T follicular helper cell (primary cell): ENCODE data around the gene TMEM114.

Source experiments
- DNase-seq: peaks from one replicate; pipeline ENCODE4 v3.0.0-alpha.2; 2020; ENCODE audit warnings: low read depth

TMEM114 gene

DNA sequence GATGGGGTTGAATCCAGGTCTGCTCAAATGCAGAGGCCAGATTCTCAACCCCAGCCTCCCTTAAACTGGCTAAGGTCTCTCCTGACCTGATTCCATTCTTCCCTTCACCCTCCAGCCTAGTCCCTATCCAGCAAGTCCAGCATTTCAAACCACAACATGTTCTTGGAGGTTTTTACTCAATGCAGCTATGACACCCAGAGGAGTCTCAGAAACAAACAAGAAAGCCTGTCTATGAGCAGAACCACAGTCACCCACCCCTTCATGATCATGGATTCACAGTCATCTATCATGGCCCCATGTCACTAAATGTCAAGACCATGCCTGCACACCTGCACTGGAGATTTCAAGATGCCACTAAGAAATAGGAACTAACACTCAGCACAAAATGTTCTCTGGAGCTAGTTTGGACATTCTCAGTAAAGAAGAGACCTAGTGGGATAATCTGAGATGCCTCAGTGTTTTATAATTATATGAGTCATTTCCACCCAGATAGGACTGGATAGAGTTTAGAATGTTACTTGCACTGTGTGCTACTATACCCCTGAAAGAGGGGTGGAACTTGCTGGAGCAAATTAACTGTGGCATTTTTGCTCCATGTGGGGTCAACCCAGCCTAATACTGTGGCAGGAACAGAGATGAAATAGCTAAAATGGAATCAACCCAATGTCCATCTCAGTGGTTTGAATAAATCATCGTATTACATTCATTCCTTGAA is 21.7 kb upstream of the TMEM114 start:
- DNase-seq, result no peak

DNA sequence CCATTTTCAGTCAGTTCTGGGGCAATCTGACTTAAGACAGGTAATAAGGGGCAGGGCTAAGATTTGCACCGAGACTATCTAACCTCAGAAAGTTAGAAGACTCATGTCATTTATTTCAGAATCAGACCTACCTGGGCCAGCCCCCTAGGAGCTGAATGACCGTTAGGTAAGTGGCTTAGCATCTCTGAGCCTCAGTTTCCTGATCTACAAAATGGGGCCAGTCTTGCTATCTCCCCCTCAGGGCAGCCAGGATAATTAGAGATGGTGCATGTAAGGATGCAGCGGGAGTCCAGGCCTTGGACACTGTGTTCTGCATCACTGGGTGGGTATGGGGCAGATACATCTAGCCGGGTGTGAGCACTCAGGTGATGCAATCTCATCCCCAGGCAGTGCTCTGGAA is 20.8 kb upstream of the TMEM114 start:
- no peak for DNase-seq

DNA sequence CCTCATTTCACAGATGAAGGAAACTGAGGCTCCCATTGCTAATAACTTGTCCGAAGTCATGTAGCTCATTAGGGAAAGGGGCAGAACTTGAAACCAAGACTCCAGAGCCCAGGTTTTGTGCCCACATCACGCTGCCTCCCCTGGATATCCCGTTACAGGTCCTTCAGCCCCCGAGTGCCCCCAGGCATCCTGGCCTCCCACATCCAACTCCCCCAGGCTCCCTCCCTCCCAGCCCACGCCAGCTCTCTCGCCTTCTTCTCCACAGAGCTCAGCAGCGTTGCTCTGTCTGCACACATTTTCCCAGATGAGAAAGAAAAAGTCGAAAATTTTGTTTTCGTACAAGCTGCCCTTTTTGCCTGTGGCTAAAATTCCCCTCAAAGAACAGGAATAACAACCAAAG is 16.9 kb upstream of the TMEM114 start:
- DNase-seq, result no peak

GRCh38 chr16:8605554-8605953 is 15.2 kb upstream of the TMEM114 start:
- DNase-seq, result no peak

DNA sequence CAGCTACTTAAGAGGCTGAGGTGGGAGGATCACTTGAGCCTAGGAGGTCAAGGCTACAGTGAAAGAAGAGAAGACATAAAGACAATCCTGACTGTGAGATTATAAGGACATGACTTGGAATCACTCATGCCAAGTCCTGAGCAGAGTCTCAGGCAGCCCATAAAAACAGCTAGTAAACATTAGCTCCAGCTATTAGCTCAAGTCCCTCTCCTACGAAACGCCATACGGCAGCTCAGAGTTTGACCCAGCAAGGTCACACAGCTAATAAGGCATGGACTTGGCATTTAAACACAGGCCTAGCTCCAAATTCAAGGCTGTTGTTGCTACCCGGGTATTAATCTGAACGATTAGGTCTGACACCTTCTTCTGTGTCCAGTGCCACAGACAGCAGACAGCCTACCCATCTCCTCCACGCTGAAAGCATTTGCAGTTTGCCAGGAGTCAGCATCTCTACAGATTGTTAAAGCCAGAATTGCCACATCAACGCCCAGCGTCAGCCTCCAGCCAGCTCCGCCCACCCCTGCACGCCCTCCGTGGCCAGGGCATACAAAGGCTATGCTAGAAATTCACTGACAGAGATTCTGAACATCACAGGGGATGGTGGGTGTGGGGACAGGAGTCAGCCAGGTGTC is 9.9 kb upstream of the TMEM114 start:
- no peak for DNase-seq

- DNase-seq, result no peak
These were observed 6.3 kb upstream of the TMEM114 start for GRCh38 chr16:8596581-8596980.

DNA sequence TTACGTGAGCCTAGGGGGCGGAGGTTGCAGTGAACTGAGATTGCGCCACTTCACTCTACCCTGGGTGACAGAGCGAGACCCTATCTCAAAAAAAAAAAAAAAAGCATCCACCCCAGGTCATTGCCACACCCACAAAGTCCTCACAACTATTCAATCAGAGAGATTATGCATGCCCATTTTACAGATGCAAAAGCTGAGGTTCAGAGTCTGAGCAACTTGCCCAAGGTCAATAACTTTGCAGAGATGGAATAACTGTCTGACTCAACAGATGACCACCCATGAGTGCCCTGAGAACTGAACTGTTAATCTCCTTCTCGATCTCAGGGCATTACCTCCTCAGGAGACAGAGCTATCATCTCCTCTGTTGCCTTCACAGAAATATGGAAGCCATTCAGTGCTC is 5.5 kb upstream of the TMEM114 start:
- DNase-seq, result no peak

GRCh38 chr16:8594149-8594666 is 3.9 kb upstream of the TMEM114 start:
- DNase-seq, result no peak

GRCh38 chr16:8591451-8591850 is 1.1 kb upstream of the TMEM114 start:
- no peak for DNase-seq

GRCh38 chr16:8590811-8591210 is 500 bp upstream of the TMEM114 start:
- no peak for DNase-seq

DNA sequence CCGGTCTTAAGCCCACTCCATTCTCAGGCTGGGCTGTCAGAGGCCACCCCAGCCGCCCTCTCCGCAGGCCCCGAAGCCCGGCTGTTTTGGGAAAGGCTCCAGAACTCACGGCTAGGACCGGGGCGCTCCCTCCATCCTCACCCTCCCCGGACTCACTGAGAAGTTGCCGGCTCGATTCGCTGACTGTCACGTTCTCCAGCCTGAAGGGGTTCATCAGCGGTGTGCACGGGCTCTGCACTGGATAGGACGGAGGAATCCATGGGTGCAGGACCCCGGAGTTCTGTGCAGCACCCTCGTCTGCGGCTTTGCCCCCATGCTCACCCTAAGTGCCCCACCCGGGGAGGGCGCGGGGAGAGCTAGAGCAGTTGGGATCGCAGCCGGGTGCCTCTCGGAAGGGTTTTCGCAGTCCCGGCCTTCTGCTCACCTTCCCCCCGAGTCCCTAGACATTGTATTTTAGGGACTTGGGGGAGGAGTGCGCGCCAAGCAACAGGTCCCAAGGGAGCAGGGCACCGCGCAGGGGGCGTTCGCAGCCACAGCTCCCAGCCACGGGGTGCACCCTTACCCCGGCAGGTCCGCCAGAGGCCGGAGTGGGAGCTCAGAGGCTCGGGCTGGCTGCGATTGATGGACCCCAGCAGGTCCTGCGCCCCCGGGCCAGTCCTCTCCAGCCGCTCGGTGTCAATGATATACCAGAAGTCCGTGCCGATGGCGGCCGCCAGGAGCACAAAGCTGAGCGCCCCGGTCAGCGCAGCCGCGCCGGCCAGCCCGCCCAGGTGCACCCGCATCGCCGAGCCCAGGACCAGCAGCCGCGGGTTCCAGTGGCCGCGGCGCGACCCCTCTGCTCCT is 1.0 kb downstream of the TMEM114 start:
- DNase-seq, result no peak

DNA sequence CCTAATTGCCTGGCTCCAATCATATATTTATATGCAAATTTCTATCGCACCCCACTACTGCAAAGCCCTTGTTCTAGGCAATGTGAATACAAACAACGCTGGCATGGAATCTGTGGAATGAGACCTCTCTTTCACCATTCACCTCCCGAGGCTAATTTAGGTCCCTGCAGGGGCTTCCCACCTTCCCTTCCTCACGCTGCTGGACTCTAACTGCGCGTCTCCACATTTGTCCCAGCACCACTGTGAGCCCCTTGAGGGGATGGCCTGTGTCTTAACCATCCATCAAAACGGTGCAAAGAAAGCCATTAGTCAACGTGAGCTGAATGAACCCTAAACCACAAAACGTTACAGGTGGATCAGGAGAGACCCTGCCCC is 1.6 kb downstream of the TMEM114 start:
- DNase-seq, result no peak

DNA sequence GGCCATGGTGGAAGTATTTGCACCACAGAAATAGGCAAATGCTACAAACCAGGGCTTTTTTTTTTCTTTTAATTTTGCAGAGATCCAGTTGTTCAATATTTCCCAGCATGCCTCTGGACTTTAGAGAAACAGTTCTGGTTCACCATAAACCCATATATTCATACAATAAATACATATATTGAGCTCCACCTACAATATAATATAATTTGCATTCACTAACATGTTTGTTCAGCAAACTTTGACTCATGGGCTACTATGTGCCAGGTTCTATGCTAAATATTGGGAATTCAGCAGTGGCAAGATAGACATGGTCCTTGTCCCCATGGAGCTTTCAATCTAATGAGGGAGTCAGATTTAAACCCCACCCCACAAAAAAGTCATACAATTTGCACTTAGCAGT is 3.2 kb downstream of the TMEM114 start:
- DNase-seq, result no peak

GRCh38 chr16:8585857-8586256 is 4.5 kb downstream of the TMEM114 start:
- no peak for DNase-seq

- DNase-seq, result no peak
These were observed 5.3 kb downstream of the TMEM114 start for GRCh38 chr16:8585041-8585440.

DNA sequence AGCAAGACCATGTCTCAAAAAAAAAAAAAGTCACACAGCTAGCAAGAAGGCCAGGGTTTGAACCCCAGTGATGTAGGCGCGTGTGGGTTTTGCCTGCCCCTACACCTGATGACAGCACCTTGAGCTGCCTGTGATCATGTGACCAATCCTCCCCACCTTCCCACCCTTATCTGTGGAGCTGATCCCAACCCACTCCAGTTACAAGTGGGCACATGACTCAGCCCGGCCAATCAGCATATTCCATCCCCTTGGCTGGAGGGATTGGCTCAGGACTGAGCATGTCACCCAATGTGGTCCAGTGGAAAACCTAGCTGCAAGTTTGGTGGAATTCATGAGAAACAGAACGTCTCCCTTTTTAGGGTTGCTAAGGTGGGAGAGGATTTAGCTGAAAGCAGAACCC is 6.6 kb downstream of the TMEM114 start:
- DNase-seq, result no peak

DNA sequence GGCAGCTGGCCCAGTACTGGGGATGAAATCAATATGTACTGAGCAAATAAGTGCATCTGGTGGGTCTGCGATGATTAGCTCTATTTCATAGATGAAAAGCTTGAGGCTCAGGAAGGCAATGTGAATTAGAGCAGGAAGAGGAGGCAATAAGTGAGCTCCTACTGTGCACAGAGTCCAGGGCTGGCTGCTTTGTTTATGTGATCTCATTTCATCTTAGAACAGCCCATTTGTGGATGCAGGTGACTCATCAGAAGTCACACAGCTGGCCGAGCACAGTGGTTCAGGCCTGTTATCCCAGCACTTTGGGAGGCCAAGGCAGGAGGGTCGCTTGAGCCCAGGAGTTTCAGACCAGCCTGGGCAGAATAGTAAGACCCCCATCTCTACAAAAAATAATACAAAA is 7.1 kb downstream of the TMEM114 start:
- DNase-seq, result no peak

DNA sequence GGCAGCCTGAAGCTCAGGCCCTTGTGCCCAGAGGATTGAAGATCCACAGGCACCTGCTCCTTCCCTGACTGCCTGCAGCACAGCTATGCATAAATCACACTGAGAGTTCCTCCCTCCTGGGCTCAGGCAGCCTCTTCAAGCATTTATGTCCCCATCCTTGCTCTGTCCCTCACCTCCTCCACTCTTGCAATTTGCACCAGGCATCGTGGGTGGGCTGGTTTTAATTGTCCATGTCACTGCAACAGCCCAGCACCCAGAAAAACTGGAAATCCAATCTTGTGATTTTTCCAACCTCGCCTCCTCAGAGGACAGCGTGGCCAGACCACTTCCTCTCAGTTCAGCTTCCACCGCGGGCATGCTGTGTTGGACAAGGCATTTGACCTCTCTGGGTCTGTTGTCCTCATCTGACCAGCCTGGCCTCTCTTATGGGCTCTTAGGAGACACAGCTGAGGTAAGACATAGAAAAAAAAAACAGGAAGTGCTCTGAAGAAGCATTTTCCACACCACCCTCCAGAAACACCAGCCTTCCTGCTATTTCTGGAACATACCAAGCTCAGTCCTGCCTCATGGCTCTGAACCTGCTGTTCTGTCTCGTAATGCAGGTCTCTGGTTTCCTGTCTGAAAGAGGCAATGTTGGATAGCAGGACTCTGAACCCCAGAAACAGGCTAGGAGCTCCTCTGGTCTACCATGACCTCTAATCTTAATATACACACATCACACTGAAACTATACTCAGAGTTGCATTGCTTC is 8.3 kb downstream of the TMEM114 start:
- no peak for DNase-seq

- DNase-seq, result no peak
These were observed 10.8 kb downstream of the TMEM114 start for GRCh38 chr16:8579559-8579958.

DNA sequence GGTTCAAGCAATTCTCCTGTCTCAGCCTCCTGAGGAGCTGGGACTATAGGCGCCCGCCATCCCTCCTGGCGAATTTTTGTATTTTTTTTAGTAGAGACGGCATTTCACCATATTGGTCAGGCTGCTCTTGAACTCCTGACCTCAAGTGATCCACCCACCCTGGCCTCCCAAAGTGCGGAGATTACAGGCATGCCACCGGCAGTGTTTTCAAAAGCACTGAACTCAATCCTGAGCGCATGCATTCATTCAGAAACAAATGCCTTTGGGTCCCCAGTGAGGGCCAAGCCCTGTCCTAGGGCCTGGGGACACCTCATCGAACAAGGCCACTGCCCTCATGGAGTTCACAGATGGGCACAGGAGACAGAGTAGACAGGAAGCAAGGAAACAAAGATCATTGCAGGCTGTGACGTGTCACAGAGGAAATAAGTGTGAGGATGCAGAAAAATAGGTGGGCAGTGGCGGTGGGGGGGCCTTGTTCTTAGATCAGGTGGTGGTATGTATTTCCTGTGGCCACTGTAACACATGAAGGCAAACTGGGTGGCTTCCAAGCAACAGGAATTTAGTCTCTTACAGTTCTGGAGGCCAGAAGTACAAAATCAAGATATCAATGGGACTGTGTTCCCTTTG is 12.5 kb downstream of the TMEM114 start:
- no peak for DNase-seq

GRCh38 chr16:8576141-8577004 is 13.9 kb downstream of the TMEM114 start:
- no peak for DNase-seq
